ENCODE measurements around the gene RRBP1. TPM values are rescaled to one million over a fixed set of nuclear protein-coding genes. Genes with fewer than 3 reads are reported as not detected.

Gene RRBP1
- total and polyA plus RNA-seq, 4 donors = 106 to 208 (median 127) TPM

DNA sequence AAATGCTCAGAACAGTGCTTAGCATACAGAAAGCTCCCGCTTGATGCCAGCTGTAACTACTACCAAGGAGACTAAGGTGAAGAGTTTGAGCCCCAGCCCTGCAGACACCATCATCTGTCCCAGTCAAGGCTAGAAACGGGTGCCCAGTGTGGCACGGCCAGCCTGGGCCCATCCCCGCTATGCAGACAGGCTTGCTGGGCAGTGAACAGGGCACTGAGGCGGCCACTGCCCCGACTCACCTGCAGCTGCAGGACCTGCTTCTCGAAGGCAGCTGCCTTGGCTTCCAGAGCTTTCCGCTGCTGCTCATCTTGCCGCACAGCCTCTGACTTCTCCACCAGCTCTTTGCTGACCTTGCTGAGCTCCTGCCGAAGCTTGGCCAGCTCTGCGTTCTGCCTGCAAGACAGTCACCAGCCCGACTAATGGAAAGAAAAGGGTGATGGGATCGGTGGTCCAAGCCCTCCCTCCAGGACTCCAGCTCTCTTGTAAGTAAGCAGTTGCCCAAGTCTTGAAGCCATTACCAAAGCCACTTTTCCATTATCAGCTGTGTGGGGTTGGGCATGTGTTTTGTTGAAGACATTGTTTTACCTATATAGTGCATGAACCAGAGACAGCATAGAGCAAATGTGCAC lies 48.7 kb downstream of the RRBP1 start:
- ATAC-seq (ENCODE audit: insufficient read depth, low FRiP score) = no peak
- Histone ChIP-seq H3K27ac (ENCODE audit: low read depth in 1 of 2, low read length in 1 of 2) (no peak overlapping the region), H3K27me3 (ENCODE audit: control insufficient read depth in 3 of 3, insufficient read depth in 3 of 3, low read length in 2 of 3) (no peaks in the 10 kb centered on the region), H3K36me3 (ENCODE audit: control insufficient read depth in 4 of 4, insufficient read depth in 4 of 4, low read length in 4 of 4) (peaks cover 2 to 85% (median 45%) of the 10 kb centered on the region in 4 donors), H3K9me3 (ENCODE audit: control insufficient read depth in 4 of 4, insufficient read depth in 3 of 4, low read length in 3 of 4) (no peaks in the 10 kb centered on the region), H3K4me1 (ENCODE audit: control insufficient read depth in 5 of 5, insufficient read depth in 5 of 5, low read length in 5 of 5) (peaks cover 0 to 8% (median 0%) of the 10 kb centered on the region in 5 donors), H3K4me3 (no peak overlapping the region), H3K9ac (ENCODE audit: insufficient read depth in 1 of 2, low read length in 2 of 2) (no peak overlapping the region)
- no peak for DNase-seq
- WGBS, 2 donors = 96 to 98% methylated on average over 13 of the region's 13 CpGs
- TF ChIP-seq, protein P1, sequence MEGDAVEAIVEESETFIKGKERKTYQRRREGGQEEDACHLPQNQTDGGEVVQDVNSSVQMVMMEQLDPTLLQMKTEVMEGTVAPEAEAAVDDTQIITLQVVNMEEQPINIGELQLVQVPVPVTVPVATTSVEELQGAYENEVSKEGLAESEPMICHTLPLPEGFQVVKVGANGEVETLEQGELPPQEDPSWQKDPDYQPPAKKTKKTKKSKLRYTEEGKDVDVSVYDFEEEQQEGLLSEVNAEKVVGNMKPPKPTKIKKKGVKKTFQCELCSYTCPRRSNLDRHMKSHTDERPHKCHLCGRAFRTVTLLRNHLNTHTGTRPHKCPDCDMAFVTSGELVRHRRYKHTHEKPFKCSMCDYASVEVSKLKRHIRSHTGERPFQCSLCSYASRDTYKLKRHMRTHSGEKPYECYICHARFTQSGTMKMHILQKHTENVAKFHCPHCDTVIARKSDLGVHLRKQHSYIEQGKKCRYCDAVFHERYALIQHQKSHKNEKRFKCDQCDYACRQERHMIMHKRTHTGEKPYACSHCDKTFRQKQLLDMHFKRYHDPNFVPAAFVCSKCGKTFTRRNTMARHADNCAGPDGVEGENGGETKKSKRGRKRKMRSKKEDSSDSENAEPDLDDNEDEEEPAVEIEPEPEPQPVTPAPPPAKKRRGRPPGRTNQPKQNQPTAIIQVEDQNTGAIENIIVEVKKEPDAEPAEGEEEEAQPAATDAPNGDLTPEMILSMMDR (IDR thresholded peaks at IDR 0.05; ENCODE audit: control extremely low read depth, extremely low read depth) = no peak

DNA sequence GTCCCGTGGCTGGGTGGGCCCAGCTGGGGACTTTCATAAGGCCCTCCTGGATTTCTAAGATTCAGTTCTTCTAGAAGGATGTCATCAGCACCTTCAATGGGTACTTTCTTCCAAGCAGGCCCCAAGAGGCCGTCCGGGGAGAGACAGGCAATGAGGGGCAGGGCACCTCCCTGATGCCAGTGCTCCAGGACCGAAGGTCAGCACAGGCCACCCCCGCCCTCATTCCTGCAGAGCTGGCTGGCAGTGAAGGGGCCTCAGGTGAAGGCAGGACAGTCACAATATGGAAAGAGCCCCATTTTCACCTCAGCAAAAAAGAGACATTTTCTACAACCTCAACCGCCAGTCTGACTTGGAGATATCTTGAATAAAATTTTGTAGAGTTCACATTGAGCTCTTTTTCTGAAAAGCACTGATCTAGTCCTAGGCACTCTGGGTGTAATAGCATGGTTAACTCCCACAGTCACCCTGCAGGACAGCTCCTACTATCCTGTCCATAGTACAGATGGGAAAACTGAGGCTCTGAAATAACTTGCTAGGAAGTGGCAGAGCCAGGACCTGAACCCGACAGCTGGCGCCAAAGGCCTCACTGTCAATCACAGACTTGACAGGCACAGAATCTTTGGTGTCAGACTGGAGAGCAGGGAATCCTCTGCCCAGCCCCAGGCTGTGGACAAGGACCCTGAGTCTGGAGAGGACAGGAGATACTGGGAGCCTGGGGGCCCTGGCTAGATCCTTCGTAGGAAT lies 50.3 kb downstream of the RRBP1 start:
- ATAC-seq (ENCODE audit: insufficient read depth, low FRiP score) (no peak), DNase-seq (no peak)
- Histone ChIP-seq H3K9ac (ENCODE audit: insufficient read depth in 1 of 2, low read length in 2 of 2) (no peak overlapping the region), H3K4me3 (no peak overlapping the region), H3K9me3 (ENCODE audit: control insufficient read depth in 4 of 4, insufficient read depth in 3 of 4, low read length in 3 of 4) (no peaks in the 10 kb centered on the region), H3K27ac (ENCODE audit: low read depth in 1 of 2, low read length in 1 of 2) (no peak overlapping the region), H3K27me3 (ENCODE audit: control insufficient read depth in 3 of 3, insufficient read depth in 3 of 3, low read length in 2 of 3) (no peaks in the 10 kb centered on the region), H3K36me3 (ENCODE audit: control insufficient read depth in 4 of 4, insufficient read depth in 4 of 4, low read length in 4 of 4) (peaks cover 2 to 91% (median 48%) of the 10 kb centered on the region in 4 donors), H3K4me1 (ENCODE audit: control insufficient read depth in 5 of 5, insufficient read depth in 5 of 5, low read length in 5 of 5) (peaks cover 0 to 3% (median 0%) of the 10 kb centered on the region in 5 donors)
- TF ChIP-seq, protein P1 (IDR thresholded peaks at IDR 0.05; ENCODE audit: control extremely low read depth, extremely low read depth) = no peak
- WGBS, 2 donors = 92 to 93% methylated on average over 9 of the region's 9 CpGs

DNA sequence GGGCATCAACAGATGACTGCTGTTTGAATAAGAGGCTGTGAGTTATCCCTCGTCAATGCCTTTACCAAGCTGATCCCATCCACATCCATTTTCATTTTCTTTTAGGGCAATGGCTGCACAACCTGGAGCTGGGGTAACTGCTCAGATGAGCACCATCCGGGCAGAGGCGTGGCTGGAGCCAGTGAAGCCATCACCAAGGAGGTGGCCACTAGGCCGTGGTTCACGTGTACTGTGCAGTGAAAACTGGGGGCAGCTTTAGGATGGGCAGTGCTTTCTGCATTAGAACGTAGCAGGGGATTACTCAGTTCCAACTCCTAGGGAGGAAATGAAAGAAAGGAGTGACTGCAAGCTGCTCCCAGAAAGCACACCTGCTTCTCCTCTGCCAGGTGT lies 51.2 kb downstream of the RRBP1 start:
- H3K9ac ChIP-seq (ENCODE audit: insufficient read depth in 1 of 2, low read length in 2 of 2) = no peak overlapping the region
- H3K27ac ChIP-seq (ENCODE audit: low read depth in 1 of 2, low read length in 1 of 2) = no peak overlapping the region
- no peaks in the 10 kb centered on the region for H3K9me3 ChIP-seq (ENCODE audit: control insufficient read depth in 4 of 4, insufficient read depth in 3 of 4, low read length in 3 of 4)
- WGBS, 2 donors = 95 to 96% methylated on average over 6 of the region's 6 CpGs
- H3K27me3 ChIP-seq (ENCODE audit: control insufficient read depth in 3 of 3, insufficient read depth in 3 of 3, low read length in 2 of 3) = no peaks in the 10 kb centered on the region
- H3K4me3 ChIP-seq = no peak overlapping the region
- ATAC-seq (ENCODE audit: insufficient read depth, low FRiP score) = no peak
- H3K4me1 ChIP-seq (ENCODE audit: control insufficient read depth in 5 of 5, insufficient read depth in 5 of 5, low read length in 5 of 5) = peaks cover 0 to 3% (median 0%) of the 10 kb centered on the region in 5 donors
- TF ChIP-seq, protein P1 (IDR thresholded peaks at IDR 0.05; ENCODE audit: control extremely low read depth, extremely low read depth) = no peak
- H3K36me3 ChIP-seq (ENCODE audit: control insufficient read depth in 4 of 4, insufficient read depth in 4 of 4, low read length in 4 of 4) = peaks cover 0 to 90% (median 43%) of the 10 kb centered on the region in 4 donors
- no peak for DNase-seq
